Panc1 (cell line): ENCODE data around the gene STAC3. TPM values are rescaled to one million over a fixed set of nuclear protein-coding genes. Genes with fewer than 3 reads are reported as not detected.
"Not testable (repeated sequence)": the region's sequence is repeated elsewhere in the genome, so short reads cannot be mapped to it uniquely, and the experiment has no call there.

ENCODE experiments used
- ATAC-seq: fragments of 200-7000 bp; cut with Tn5 transposase; 2 replicates; pipeline ENCODE4 v1.9.1; 2020; ENCODE audit warnings: mild to moderate bottlenecking, moderate library complexity
- BruUV-seq: library from RNA; stranded (reverse); fragments of 400-500 nt; replicated peaks from 2 replicates; lab custom pipeline; 2021; lab: Mats Ljungman, UMichigan
- CTCF ChIA-PET: fragments of 300-600 bp; sonication (Branson Sonifier 250); formaldehyde crosslinking; loops from one replicate; lab custom pipeline; 2022; ENCODE audit warnings: antibody characterized with exemption; lab: Charles Lee
- POLR2A ChIA-PET: fragments of 300-600 bp; sonication (Branson Sonifier 250); formaldehyde crosslinking; loops from one replicate; lab custom pipeline; 2022; ENCODE audit warnings: antibody characterized with exemption; lab: Charles Lee
- DNase-seq: peaks from one replicate; pipeline ENCODE4 v3.0.0-alpha.2; 2010; ENCODE audit warnings: low read depth, low spot score
- H3K27ac ChIP-seq: 2 replicates; pipeline ENCODE4 v1.5.1; 2011; ENCODE audit warnings: mild to moderate bottlenecking, low read length, inconsistent platforms
- H3K27me3 ChIP-seq: fragments of 200-500 bp; sonication (Bioruptor generic); 2 replicates; pipeline ENCODE4 v1.6.0; 2014; ENCODE audit warnings: low read length, inconsistent platforms; ENCODE audit not compliant: control insufficient read depth, insufficient read depth
- H3K36me3 ChIP-seq: fragments of 200-500 bp; sonication (Bioruptor generic); 2 replicates; pipeline ENCODE4 v1.5.1; 2014; ENCODE audit warnings: inconsistent platforms, mild to moderate bottlenecking, low read length, moderate library complexity; ENCODE audit not compliant: control insufficient read depth, insufficient read depth
- H3K4me1 ChIP-seq: 2 replicates; pipeline ENCODE4 v1.5.1; 2011; ENCODE audit warnings: inconsistent platforms, mild to moderate bottlenecking, low read length, moderate library complexity; ENCODE audit not compliant: control insufficient read depth, insufficient read depth
- H3K4me3 ChIP-seq, 2 experiments: 2 replicates each; pipeline ENCODE4 v1.5.1; 2011 to 2012; ENCODE audit warnings: low read depth in 2 of 2, low read length in 2 of 2, mild to moderate bottlenecking in 2 of 2, inconsistent platforms in 1 of 2, moderate library complexity in 1 of 2
- H3K9me3 ChIP-seq: fragments of 200-500 bp; sonication (Bioruptor generic); 2 replicates; pipeline ENCODE4 v1.5.1; 2014; ENCODE audit warnings: low read depth, mild to moderate bottlenecking, inconsistent platforms, low read length, moderate library complexity; ENCODE audit not compliant: control insufficient read depth, insufficient read depth
- POLR2AphosphoS5 ChIP-seq: IDR thresholded peaks from 2 replicates; pipeline ENCODE4 v1.6.1; 2012; ENCODE audit warnings: mild to moderate bottlenecking, low read depth, low read length, moderate library complexity
- SIN3A ChIP-seq: IDR thresholded peaks from 2 replicates; pipeline ENCODE4 v1.6.1; 2012; ENCODE audit warnings: low read depth, mild to moderate bottlenecking, low read length, moderate library complexity, borderline replicate concordance; ENCODE audit not compliant: insufficient read depth
- TCF7L2 ChIP-seq: IDR thresholded peaks from 2 replicates; pipeline ENCODE4 v1.6.1; 2011; ENCODE audit warnings: mild to moderate bottlenecking, low read depth, low read length, inconsistent platforms
- in situ Hi-C: cut with HindIII; loops from 2 replicates; pipeline ENCODE4 v1.10.0; 2016; ENCODE audit warnings: low sequenced_read_pairs, low pct_unique_long_range_greater_than_20kb
- intact Hi-C: fragments of 100-400 bp; cut with micrococcal nuclease; formaldehyde crosslinking; loops from one replicate; pipeline ENCODE4 v1.10.0; 2022; ENCODE audit not compliant: unreplicated experiment
- total RNA-seq: library from RNA; stranded (reverse); gene quantifications from one replicate; pipeline ENCODE4 v1.2.1, GENCODE V29; 2021; ENCODE audit not compliant: unreplicated experiment
- TF ChIP-seq, protein P1 (sequence below): fragments of 450-650 bp; IDR thresholded peaks from 2 replicates; pipeline ENCODE4 v1.5.1; 2017; ENCODE audit warnings: mild to moderate bottlenecking
- TF ChIP-seq, protein P2 (sequence below), 2 experiments: IDR thresholded peaks; 2 replicates each; pipeline ENCODE4 v1.6.1; 2011 to 2012; ENCODE audit warnings: low read depth in 2 of 2, control low read depth in 1 of 2, low read length in 1 of 2, mild to moderate bottlenecking in 1 of 2, moderate library complexity in 1 of 2; ENCODE audit not compliant: insufficient read depth in 1 of 2

Gene STAC3
- total RNA-seq, 1 experiment from 2014 or later: 0.87 TPM

- in situ Hi-C loops: no loop called here
- POLR2A ChIA-PET: interaction anchor here (0.6 kb wide), 1 partner anchor 167 kb away, joined by 14 read pairs; the partner anchor contains the start of gene STAT6
- ATAC-seq: no peak
- H3K9me3 ChIP-seq: no peaks in the 10 kb centered on the region
- no peak for DNase-seq
- H3K4me3 ChIP-seq: no peak overlapping the region
- BruUV-seq: no TSS peak
- CTCF ChIA-PET: interaction anchor here (0.6 kb wide), 1 partner anchor 130 kb away, joined by 3 read pairs; no protein-coding TSS in a partner anchor
- no peaks in the 10 kb centered on the region for H3K36me3 ChIP-seq
- TF ChIP-seq SIN3A (no peak), TCF7L2 (no peak), POLR2AphosphoS5 (no peak)
- TF ChIP-seq, protein P1, sequence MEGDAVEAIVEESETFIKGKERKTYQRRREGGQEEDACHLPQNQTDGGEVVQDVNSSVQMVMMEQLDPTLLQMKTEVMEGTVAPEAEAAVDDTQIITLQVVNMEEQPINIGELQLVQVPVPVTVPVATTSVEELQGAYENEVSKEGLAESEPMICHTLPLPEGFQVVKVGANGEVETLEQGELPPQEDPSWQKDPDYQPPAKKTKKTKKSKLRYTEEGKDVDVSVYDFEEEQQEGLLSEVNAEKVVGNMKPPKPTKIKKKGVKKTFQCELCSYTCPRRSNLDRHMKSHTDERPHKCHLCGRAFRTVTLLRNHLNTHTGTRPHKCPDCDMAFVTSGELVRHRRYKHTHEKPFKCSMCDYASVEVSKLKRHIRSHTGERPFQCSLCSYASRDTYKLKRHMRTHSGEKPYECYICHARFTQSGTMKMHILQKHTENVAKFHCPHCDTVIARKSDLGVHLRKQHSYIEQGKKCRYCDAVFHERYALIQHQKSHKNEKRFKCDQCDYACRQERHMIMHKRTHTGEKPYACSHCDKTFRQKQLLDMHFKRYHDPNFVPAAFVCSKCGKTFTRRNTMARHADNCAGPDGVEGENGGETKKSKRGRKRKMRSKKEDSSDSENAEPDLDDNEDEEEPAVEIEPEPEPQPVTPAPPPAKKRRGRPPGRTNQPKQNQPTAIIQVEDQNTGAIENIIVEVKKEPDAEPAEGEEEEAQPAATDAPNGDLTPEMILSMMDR: no peak
- TF ChIP-seq, protein P2, sequence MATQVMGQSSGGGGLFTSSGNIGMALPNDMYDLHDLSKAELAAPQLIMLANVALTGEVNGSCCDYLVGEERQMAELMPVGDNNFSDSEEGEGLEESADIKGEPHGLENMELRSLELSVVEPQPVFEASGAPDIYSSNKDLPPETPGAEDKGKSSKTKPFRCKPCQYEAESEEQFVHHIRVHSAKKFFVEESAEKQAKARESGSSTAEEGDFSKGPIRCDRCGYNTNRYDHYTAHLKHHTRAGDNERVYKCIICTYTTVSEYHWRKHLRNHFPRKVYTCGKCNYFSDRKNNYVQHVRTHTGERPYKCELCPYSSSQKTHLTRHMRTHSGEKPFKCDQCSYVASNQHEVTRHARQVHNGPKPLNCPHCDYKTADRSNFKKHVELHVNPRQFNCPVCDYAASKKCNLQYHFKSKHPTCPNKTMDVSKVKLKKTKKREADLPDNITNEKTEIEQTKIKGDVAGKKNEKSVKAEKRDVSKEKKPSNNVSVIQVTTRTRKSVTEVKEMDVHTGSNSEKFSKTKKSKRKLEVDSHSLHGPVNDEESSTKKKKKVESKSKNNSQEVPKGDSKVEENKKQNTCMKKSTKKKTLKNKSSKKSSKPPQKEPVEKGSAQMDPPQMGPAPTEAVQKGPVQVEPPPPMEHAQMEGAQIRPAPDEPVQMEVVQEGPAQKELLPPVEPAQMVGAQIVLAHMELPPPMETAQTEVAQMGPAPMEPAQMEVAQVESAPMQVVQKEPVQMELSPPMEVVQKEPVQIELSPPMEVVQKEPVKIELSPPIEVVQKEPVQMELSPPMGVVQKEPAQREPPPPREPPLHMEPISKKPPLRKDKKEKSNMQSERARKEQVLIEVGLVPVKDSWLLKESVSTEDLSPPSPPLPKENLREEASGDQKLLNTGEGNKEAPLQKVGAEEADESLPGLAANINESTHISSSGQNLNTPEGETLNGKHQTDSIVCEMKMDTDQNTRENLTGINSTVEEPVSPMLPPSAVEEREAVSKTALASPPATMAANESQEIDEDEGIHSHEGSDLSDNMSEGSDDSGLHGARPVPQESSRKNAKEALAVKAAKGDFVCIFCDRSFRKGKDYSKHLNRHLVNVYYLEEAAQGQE (IDR thresholded peaks at IDR 0.05; ENCODE audit: insufficient read depth in 1 of 2, low read depth in 2 of 2, low read length in 1 of 2): no peak
- no peak overlapping the region for H3K27ac ChIP-seq
- no peaks in the 10 kb centered on the region for H3K4me1 ChIP-seq
- intact Hi-C loops: no loop called here
- H3K27me3 ChIP-seq: no peaks in the 10 kb centered on the region
Measured at GRCh38 chr12:57278465-57279381, 27.7 kb upstream of the STAC3 start.

DNA sequence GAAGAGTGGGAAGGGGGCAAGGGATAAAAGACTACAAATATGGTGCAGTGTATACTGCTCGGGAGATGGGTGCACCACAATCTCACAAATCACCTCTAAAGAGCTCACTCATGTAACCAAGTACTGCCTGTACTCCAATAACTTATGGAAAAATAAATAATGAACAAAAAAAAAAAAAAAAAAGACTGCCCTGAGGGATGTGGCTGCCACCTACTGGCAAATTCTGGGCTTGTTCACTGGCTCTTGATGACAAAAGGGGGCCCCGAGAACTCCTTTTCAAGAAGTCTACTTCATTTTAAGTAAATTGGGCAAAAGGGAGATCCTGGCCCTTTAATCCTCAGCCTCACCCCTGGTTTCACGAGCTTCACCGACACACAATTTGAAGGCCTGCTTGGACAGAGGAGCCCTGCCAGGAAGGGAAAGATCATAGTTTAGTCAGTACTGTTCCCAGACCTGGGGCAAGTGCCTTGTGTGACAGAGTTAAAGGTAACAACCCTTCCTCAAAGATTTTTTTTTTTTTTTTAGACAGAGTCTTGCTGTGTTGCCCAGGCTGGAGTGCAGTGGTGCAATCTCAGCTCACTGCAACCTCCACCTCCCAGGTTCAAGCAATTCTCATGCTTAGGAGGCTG lies 26.1 kb upstream of the STAC3 start:
- Histone ChIP-seq H3K4me1 (no peaks in the 10 kb centered on the region), H3K27ac (no peak overlapping the region), H3K36me3 (no peaks in the 10 kb centered on the region), H3K27me3 (no peaks in the 10 kb centered on the region), H3K9me3 (no peaks in the 10 kb centered on the region), H3K4me3 (no peak overlapping the region)
- no TSS peak for BruUV-seq
- TF ChIP-seq, protein P1: peak; percentile 74
- TF ChIP-seq SIN3A: no peak
- no peak for DNase-seq
- intact Hi-C loops (no loop called here), in situ Hi-C loops (no loop called here)
- no peak for ATAC-seq
- ChIA-PET POLR2A (interaction anchor here (0.7 kb wide), 1 partner anchor 11 kb away, joined by 6 read pairs; no protein-coding TSS in a partner anchor), CTCF (interaction anchor here (0.6 to 1.1 kb wide), 4 partner anchors 11 to 178 kb away, joined by 3 to 7 read pairs (median 3); partner anchors contain the start of gene INHBE)

- DNase-seq, H3K27ac ChIP-seq, H3K36me3 ChIP-seq, H3K4me3 ChIP-seq, CTCF ChIA-PET, in situ Hi-C loops, H3K27me3 ChIP-seq, H3K9me3 ChIP-seq, H3K4me1 ChIP-seq, BruUV-seq, intact Hi-C loops, ATAC-seq: not testable (repeated sequence)
- POLR2A ChIA-PET: interaction anchor here (0.7 kb wide), 1 partner anchor 11 kb away, joined by 6 read pairs; no protein-coding TSS in a partner anchor
Measured at GRCh38 chr12:57276233-57276632, 25.2 kb upstream of the STAC3 start.
